Natural killer cell (primary cell): ENCODE data around the gene ATF7. TPM values are rescaled to one million over a fixed set of nuclear protein-coding genes. Genes with fewer than 3 reads are reported as not detected.
A peak's percentile ranks its signal among the peaks of the same experiment; 100 is the strongest.

ENCODE experiments used
- ATAC-seq, 3 donors: fragments of 150-1000 bp in 2 of 3; fragments of 200-7000 bp in 1 of 3; cut with Tn5 transposase; 1 replicate in 1 of 3; 2 replicates in 2 of 3; pipeline ENCODE4 v1.10.0; 2021; ENCODE audit warnings: mild to moderate bottlenecking in 2 of 3, moderate library complexity in 2 of 3
- DNase-seq, 2 donors: peaks; one replicate each; pipeline versions ENCODE4 v3.0.0 to v3.0.0-alpha.2; 2013 to 2021; ENCODE audit warnings: mixed read lengths in 1 of 2
- H3K27ac ChIP-seq: one replicate; pipeline ENCODE4 v1.5.1; 2013; ENCODE audit warnings: mild to moderate bottlenecking, low read length
- H3K27me3 ChIP-seq: one replicate; pipeline ENCODE4 v1.6.1; 2013; ENCODE audit warnings: low read length; ENCODE audit not compliant: control insufficient read depth, insufficient read depth
- H3K36me3 ChIP-seq: one replicate; pipeline ENCODE4 v1.6.1; 2013; ENCODE audit warnings: low read length; ENCODE audit not compliant: control insufficient read depth, insufficient read depth
- H3K4me1 ChIP-seq: one replicate; pipeline ENCODE4 v1.6.1; 2013; ENCODE audit warnings: low read length; ENCODE audit not compliant: control insufficient read depth, insufficient read depth
- H3K4me3 ChIP-seq: one replicate; pipeline ENCODE4 v1.5.1; 2013; ENCODE audit warnings: low read length
- H3K9me3 ChIP-seq: one replicate; pipeline ENCODE4 v1.6.1; 2013; ENCODE audit warnings: low read length; ENCODE audit not compliant: control insufficient read depth, insufficient read depth
- H3K27ac Mint-ChIP-seq, 2 donors: one replicate each; pipeline ENCODE4 v1.8.0; 2022; ENCODE audit warnings: mild to moderate bottlenecking in 2 of 2, mixed read lengths in 2 of 2, moderate library complexity in 1 of 2
- H3K27me3 Mint-ChIP-seq, 2 donors: one replicate each; pipeline ENCODE4 v1.8.0; 2022; ENCODE audit warnings: low read depth in 2 of 2, mixed read lengths in 2 of 2
- H3K36me3 Mint-ChIP-seq: one replicate; pipeline ENCODE4 v1.8.0; 2022; ENCODE audit warnings: mixed read lengths
- H3K4me1 Mint-ChIP-seq, 2 donors: one replicate each; pipeline ENCODE4 v1.8.0; 2022; ENCODE audit warnings: mixed read lengths in 2 of 2
- H3K4me3 Mint-ChIP-seq: one replicate; pipeline ENCODE4 v1.8.0; 2022; ENCODE audit warnings: mild to moderate bottlenecking, moderate library complexity, mixed read lengths
- H3K9me3 Mint-ChIP-seq, 2 donors: one replicate each; pipeline ENCODE4 v1.8.0; 2022; ENCODE audit warnings: mixed read lengths in 2 of 2
- WGBS: methylation state at CpG from one replicate; pipeline ENCODE4 v1.1.7; 2013; ENCODE audit warnings: missing lambda C conversion rate; ENCODE audit not compliant: insufficient coverage; 5-methylcytosine and 5-hydroxymethylcytosine counted together
- intact Hi-C: fragments of 100-400 bp; cut with micrococcal nuclease; formaldehyde crosslinking; loops from one replicate; pipeline ENCODE4 v1.14.2; 2022
- total RNA-seq, 4 donors: library from RNA; stranded (reverse); fragments of 120-200 nt in 1 of 4; gene quantifications; one replicate each; pipeline versions ENCODE4 v1.2.3 to v1.2.4, GENCODE V29; 2013 to 2022
- TF ChIP-seq, protein P1 (sequence below): fragments of 200-600 bp; IDR thresholded peaks from one replicate; pipeline ENCODE4 v1.8.0; 2022; ENCODE audit warnings: antibody characterized with exemption

The ATF7 gene
- total RNA-seq, 3 donors from 2014 or later (not counting 1 experiment from before 2014, with no cell fraction given), result 32.3 to 42.3 (median 34.9) TPM

DNA sequence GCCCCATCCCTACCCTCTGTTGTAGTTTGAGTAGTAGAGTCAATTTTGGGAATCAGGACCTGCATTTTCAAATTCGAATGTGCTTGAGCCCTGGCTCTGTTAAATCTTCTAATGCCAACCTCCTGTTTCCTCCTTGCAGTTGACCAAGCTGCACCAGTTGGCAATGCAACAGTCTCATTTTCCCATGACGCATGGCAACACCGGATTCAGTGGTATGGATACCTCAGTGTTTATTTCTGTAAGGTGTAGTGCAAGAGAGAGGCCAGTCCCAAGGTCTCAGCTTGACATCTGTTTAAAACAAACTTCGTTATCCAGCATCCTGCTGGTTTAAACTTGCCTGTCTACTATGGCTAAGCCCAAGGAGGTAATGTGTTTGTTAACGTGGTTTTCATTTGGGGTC is 159.1 kb downstream of the ATF7 start:
- Mint-ChIP-seq H3K27ac (peak overlapping the region in 1 of 2 donors; percentile 48), H3K4me3 (no peak overlapping the region), H3K27me3 (no peaks in the 10 kb centered on the region), H3K9me3 (no peaks in the 10 kb centered on the region), H3K36me3 (peaks cover 42% of the 10 kb centered on the region), H3K4me1 (peaks cover 32 to 35% of the 10 kb centered on the region in 2 donors)
- DNase-seq (no peak), ATAC-seq (no peak)
- no peaks in the 10 kb centered on the region for H3K9me3 ChIP-seq
- WGBS, result 92% methylated on average over 5 of the region's 5 CpGs
- TF ChIP-seq, protein P1, sequence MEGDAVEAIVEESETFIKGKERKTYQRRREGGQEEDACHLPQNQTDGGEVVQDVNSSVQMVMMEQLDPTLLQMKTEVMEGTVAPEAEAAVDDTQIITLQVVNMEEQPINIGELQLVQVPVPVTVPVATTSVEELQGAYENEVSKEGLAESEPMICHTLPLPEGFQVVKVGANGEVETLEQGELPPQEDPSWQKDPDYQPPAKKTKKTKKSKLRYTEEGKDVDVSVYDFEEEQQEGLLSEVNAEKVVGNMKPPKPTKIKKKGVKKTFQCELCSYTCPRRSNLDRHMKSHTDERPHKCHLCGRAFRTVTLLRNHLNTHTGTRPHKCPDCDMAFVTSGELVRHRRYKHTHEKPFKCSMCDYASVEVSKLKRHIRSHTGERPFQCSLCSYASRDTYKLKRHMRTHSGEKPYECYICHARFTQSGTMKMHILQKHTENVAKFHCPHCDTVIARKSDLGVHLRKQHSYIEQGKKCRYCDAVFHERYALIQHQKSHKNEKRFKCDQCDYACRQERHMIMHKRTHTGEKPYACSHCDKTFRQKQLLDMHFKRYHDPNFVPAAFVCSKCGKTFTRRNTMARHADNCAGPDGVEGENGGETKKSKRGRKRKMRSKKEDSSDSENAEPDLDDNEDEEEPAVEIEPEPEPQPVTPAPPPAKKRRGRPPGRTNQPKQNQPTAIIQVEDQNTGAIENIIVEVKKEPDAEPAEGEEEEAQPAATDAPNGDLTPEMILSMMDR, result no peak
- H3K27ac ChIP-seq, result no peak overlapping the region
- H3K27me3 ChIP-seq, result no peaks in the 10 kb centered on the region
- H3K4me1 ChIP-seq, result no peaks in the 10 kb centered on the region
- intact Hi-C loops, result no loop called here
- peaks cover 94% of the 10 kb centered on the region for H3K36me3 ChIP-seq
- H3K4me3 ChIP-seq, result no peak overlapping the region

DNA sequence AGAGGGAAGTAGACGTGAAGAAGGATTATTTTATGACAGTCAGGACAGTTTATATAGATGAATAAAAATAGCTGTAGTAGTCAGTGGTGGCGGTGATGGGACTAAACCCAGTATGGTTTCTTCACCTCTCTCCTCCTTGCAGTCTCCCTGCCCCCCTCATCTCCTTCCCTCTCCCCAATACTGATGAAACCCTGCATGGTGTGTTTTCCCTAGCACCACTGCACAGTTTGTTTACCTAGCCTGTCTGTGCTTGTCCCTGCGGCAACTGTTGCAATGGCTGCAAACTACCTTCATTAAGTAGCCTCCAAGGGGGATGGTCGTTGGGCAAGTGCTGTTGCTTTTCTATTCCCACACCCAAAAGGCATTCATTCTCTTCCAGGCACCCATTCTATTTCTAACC is 159.5 kb downstream of the ATF7 start:
- Histone ChIP-seq H3K27ac (no peak overlapping the region), H3K27me3 (no peaks in the 10 kb centered on the region), H3K4me1 (no peaks in the 10 kb centered on the region), H3K9me3 (no peaks in the 10 kb centered on the region), H3K4me3 (no peak overlapping the region), H3K36me3 (peaks cover 94% of the 10 kb centered on the region)
- TF ChIP-seq, protein P1, result no peak
- DNase-seq (no peak), ATAC-seq (no peak)
- Mint-ChIP-seq H3K36me3 (peaks cover 38% of the 10 kb centered on the region), H3K27me3 (no peaks in the 10 kb centered on the region), H3K27ac (peak overlapping the region in 1 of 2 donors; percentile 48), H3K4me3 (no peak overlapping the region), H3K4me1 (peaks cover 27 to 31% of the 10 kb centered on the region in 2 donors), H3K9me3 (no peaks in the 10 kb centered on the region)
- intact Hi-C loops, result no loop called here
- 94% methylated on average over 4 of the region's 4 CpGs for WGBS

DNA sequence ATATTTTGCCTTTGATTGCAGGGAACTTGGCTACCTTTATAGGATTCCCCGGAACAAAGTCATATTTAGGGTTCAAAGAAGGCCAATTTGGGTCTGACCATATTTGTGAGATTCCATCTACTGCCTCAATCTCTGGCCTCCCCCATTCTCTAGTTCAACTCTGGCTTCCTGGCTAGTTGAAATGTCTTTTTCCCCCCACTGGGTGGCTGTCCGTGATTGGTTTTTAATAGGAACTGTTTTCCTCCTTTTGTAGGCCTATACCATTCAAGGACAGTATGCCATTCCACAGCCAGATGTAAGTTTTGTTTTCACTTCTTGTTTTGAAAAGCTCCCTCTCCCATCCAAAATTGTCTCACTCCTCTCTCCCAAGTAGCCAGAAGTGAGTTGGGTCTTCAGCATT is 160.5 kb downstream of the ATF7 start:
- Mint-ChIP-seq H3K4me3 (no peak overlapping the region), H3K27ac (peak overlapping the region; percentile 48 to 64), H3K4me1 (peaks cover 31 to 35% of the 10 kb centered on the region in 2 donors), H3K9me3 (no peaks in the 10 kb centered on the region), H3K27me3 (no peaks in the 10 kb centered on the region), H3K36me3 (peaks cover 41% of the 10 kb centered on the region)
- DNase-seq (no peak), ATAC-seq (no peak)
- no peak overlapping the region for H3K4me3 ChIP-seq
- no peaks in the 10 kb centered on the region for H3K27me3 ChIP-seq
- peaks cover 97% of the 10 kb centered on the region for H3K36me3 ChIP-seq
- no peaks in the 10 kb centered on the region for H3K9me3 ChIP-seq
- no peaks in the 10 kb centered on the region for H3K4me1 ChIP-seq
- intact Hi-C loops, result no loop called here
- 91% methylated on average over 2 of the region's 2 CpGs for WGBS
- H3K27ac ChIP-seq, result no peak overlapping the region
- TF ChIP-seq, protein P1, result no peak

DNA sequence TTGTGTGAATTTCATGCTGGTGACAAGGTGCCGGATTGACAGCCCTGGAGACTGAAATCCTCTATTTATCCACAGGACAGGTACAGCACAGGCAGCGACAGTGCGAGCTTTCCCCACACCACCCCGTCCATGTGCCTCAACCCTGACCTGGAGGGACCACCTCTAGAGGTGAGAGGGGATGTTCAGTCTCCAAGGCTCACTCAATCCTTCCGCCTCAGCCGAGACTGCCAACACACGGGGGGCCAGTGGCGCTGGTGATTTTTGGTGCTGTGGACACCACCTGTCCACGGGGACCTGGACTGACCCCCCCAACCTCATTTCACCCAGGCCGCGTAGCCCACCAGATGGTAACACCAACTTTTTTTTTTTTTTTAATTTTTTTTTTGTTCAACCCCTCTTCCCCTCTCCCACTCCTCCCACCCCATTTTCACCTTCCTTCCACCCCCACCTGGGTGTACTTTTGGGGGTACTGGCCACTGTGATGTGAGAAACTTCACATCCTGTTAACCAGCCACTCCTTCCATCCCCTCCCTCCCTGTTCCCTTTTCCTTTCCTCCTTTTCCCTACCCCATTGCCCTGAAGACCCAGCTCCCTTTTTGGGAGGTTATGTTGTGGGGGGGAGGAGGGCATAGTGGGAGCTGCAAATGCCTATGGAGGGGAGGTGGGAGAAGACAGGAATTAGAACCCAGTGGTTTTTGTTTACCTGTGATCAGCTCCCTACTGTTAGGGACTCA is 161.3 kb downstream of the ATF7 start:
- Mint-ChIP-seq H3K27ac (peak overlapping the region; percentile 31 to 64), H3K4me3 (no peak overlapping the region), H3K9me3 (no peaks in the 10 kb centered on the region), H3K27me3 (no peaks in the 10 kb centered on the region), H3K36me3 (peaks cover 48% of the 10 kb centered on the region), H3K4me1 (peaks cover 37 to 41% of the 10 kb centered on the region in 2 donors)
- no peak overlapping the region for H3K4me3 ChIP-seq
- no peaks in the 10 kb centered on the region for H3K9me3 ChIP-seq
- no peak overlapping the region for H3K27ac ChIP-seq
- H3K27me3 ChIP-seq, result no peaks in the 10 kb centered on the region
- intact Hi-C loops, result no loop called here
- peaks cover 97% of the 10 kb centered on the region for H3K36me3 ChIP-seq
- no peaks in the 10 kb centered on the region for H3K4me1 ChIP-seq
- DNase-seq (no peak), ATAC-seq (peak in 1 of 3 donors; percentile 13)
- TF ChIP-seq, protein P1, result no peak
- WGBS, result 97% methylated on average over 10 of the region's 11 CpGs
